Caco-2 (cell line): ENCODE measurements around the gene KRT37. TPM values are rescaled to one million over a fixed set of nuclear protein-coding genes. Genes with fewer than 3 reads are reported as not detected.

Experiments used
- BruUV-seq: library from RNA; stranded (reverse); fragments of 400-500 nt; replicated peaks from 2 replicates; lab custom pipeline; 2021; lab: Mats Ljungman, UMichigan
- CTCF ChIA-PET: fragments of 300-600 bp; sonication (Branson Sonifier 250); formaldehyde crosslinking; loops from one replicate; lab custom pipeline; 2022; ENCODE audit warnings: antibody characterized with exemption; lab: Charles Lee
- POLR2A ChIA-PET: fragments of 300-600 bp; sonication (Branson Sonifier 250); formaldehyde crosslinking; loops from one replicate; lab custom pipeline; 2022; ENCODE audit warnings: antibody characterized with exemption; lab: Charles Lee
- DNase-seq, 2 experiments: peaks; one replicate each; pipeline versions ENCODE4 v3.0.0 to v3.0.0-alpha.2; 2020 to 2022
- H3K27me3 ChIP-seq: replicated peaks from 2 replicates; pipeline ENCODE4 v1.6.0; 2011; ENCODE audit warnings: low read length; ENCODE audit not compliant: control insufficient read depth, insufficient read depth
- H3K36me3 ChIP-seq: 2 replicates; pipeline ENCODE4 v1.5.1; 2011; ENCODE audit warnings: low read length; ENCODE audit not compliant: control insufficient read depth, insufficient read depth
- H3K4me1 ChIP-seq: fragments of 250-450 bp; sonication (Bioruptor Pico); 2 replicates; pipeline ENCODE4 v1.5.1; 2020; ENCODE audit warnings: mild to moderate bottlenecking
- H3K4me3 ChIP-seq: 2 replicates; pipeline ENCODE4 v1.5.1; 2011; ENCODE audit warnings: low read depth, mild to moderate bottlenecking, control low read depth, low read length
- H3K9me3 ChIP-seq: fragments of 250-450 bp; sonication (Bioruptor Pico); 2 replicates; pipeline ENCODE4 v1.5.1; 2020; ENCODE audit warnings: mild to moderate bottlenecking, moderate library complexity
- H3K27ac Mint-ChIP-seq: one replicate; pipeline ENCODE4 v1.8.0; 2022; ENCODE audit warnings: mixed read lengths; ENCODE audit not compliant: unreplicated experiment
- H3K27me3 Mint-ChIP-seq: one replicate; pipeline ENCODE4 v1.8.0; 2022; ENCODE audit warnings: mixed read lengths; ENCODE audit not compliant: insufficient read depth, unreplicated experiment
- H3K36me3 Mint-ChIP-seq: one replicate; pipeline ENCODE4 v1.8.0; 2022; ENCODE audit warnings: mild to moderate bottlenecking, mixed read lengths; ENCODE audit not compliant: insufficient read depth, unreplicated experiment
- H3K4me1 Mint-ChIP-seq: one replicate; pipeline ENCODE4 v1.8.0; 2022; ENCODE audit warnings: low read depth, mixed read lengths; ENCODE audit not compliant: unreplicated experiment
- H3K4me3 Mint-ChIP-seq: one replicate; pipeline ENCODE4 v1.8.0; 2022; ENCODE audit warnings: mild to moderate bottlenecking, moderate library complexity, mixed read lengths; ENCODE audit not compliant: unreplicated experiment
- H3K9me3 Mint-ChIP-seq: one replicate; pipeline ENCODE4 v1.8.0; 2022; ENCODE audit warnings: mixed read lengths; ENCODE audit not compliant: unreplicated experiment
- intact Hi-C: fragments of 100-400 bp; cut with micrococcal nuclease; formaldehyde crosslinking; loops from one replicate; pipeline ENCODE4 v1.10.0; 2022; ENCODE audit not compliant: unreplicated experiment
- total RNA-seq: library from RNA; stranded (reverse); gene quantifications from 2 replicates; pipeline ENCODE4 v1.2.3, GENCODE V29; 2022
- TF ChIP-seq, protein P1 (sequence below), 2 experiments: fragments of 200-600 bp in 1 of 2; IDR thresholded peaks; 1 replicate in 1 of 2; 2 replicates in 1 of 2; pipeline versions ENCODE4 v1.5.1 to v1.8.0; 2011 to 2022; ENCODE audit warnings: antibody characterized with exemption in 1 of 2, control low read depth in 1 of 2, inconsistent platforms in 1 of 2, low read depth in 1 of 2, low read length in 1 of 2, mild to moderate bottlenecking in 1 of 2, moderate library complexity in 1 of 2; ENCODE audit not compliant: insufficient read depth in 1 of 2, severe bottlenecking in 1 of 2, unreplicated experiment in 1 of 2

Gene KRT37
- total RNA-seq, 1 experiment from 2014 or later, result not detected

DNA sequence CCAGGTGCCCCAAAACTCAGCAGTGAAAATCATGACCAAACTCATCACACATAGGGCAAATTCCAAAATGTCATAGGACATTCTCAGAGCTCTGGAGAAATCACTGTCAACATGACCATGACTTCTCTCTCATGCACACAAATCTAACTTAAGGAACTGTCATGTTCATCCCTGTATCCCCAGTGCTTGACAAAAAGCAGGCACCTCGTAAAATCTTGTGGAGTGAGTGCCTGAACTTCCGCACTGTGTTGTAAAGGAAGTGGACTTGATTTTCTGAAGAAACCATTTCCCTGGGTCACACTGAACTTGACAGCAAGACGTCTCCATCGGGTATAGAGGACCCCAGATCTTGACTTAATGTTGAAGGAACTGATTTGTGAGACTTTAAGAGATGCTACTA, 2.8 kb downstream of the KRT37 start:
- no peaks in the 10 kb centered on the region for H3K9me3 Mint-ChIP-seq
- no peaks in the 10 kb centered on the region for H3K27me3 Mint-ChIP-seq
- H3K27ac Mint-ChIP-seq, result no peak overlapping the region
- no TSS peak for BruUV-seq
- no peaks in the 10 kb centered on the region for H3K36me3 Mint-ChIP-seq
- H3K36me3 ChIP-seq, result no peaks in the 10 kb centered on the region
- H3K4me1 ChIP-seq, result peaks cover 24% of the 10 kb centered on the region
- no peaks in the 10 kb centered on the region for H3K27me3 ChIP-seq
- intact Hi-C loops, result no loop called here
- peaks cover 31% of the 10 kb centered on the region for H3K4me1 Mint-ChIP-seq
- ChIA-PET POLR2A (no interaction called here), CTCF (interaction anchor here (1.5 kb wide), 1 partner anchor 127 kb away, joined by 4 read pairs; no protein-coding TSS in a partner anchor)
- H3K9me3 ChIP-seq, result no peaks in the 10 kb centered on the region
- DNase-seq, result no peak
- no peak overlapping the region for H3K4me3 ChIP-seq
- TF ChIP-seq, protein P1, sequence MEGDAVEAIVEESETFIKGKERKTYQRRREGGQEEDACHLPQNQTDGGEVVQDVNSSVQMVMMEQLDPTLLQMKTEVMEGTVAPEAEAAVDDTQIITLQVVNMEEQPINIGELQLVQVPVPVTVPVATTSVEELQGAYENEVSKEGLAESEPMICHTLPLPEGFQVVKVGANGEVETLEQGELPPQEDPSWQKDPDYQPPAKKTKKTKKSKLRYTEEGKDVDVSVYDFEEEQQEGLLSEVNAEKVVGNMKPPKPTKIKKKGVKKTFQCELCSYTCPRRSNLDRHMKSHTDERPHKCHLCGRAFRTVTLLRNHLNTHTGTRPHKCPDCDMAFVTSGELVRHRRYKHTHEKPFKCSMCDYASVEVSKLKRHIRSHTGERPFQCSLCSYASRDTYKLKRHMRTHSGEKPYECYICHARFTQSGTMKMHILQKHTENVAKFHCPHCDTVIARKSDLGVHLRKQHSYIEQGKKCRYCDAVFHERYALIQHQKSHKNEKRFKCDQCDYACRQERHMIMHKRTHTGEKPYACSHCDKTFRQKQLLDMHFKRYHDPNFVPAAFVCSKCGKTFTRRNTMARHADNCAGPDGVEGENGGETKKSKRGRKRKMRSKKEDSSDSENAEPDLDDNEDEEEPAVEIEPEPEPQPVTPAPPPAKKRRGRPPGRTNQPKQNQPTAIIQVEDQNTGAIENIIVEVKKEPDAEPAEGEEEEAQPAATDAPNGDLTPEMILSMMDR (IDR thresholded peaks at IDR 0.05; ENCODE audit: insufficient read depth in 1 of 2, low read depth in 1 of 2, low read length in 1 of 2, severe bottlenecking in 1 of 2, unreplicated experiment in 1 of 2), result no peak
- no peak overlapping the region for H3K4me3 Mint-ChIP-seq

- H3K36me3 ChIP-seq, result no peaks in the 10 kb centered on the region
- Mint-ChIP-seq H3K36me3 (no peaks in the 10 kb centered on the region), H3K9me3 (no peaks in the 10 kb centered on the region), H3K4me3 (no peak overlapping the region), H3K27me3 (no peaks in the 10 kb centered on the region), H3K27ac (no peak overlapping the region), H3K4me1 (peaks cover 36% of the 10 kb centered on the region)
- TF ChIP-seq, protein P1 (IDR thresholded peaks at IDR 0.05; ENCODE audit: insufficient read depth in 1 of 2, low read depth in 1 of 2, low read length in 1 of 2, severe bottlenecking in 1 of 2, unreplicated experiment in 1 of 2), result no peak
- H3K4me3 ChIP-seq, result no peak overlapping the region
- no peaks in the 10 kb centered on the region for H3K27me3 ChIP-seq
- no peaks in the 10 kb centered on the region for H3K9me3 ChIP-seq
- intact Hi-C loops, result no loop called here
- ChIA-PET CTCF (interaction anchor here (1.5 kb wide), 1 partner anchor 128 kb away, joined by 4 read pairs; no protein-coding TSS in a partner anchor), POLR2A (no interaction called here)
- no TSS peak for BruUV-seq
- peaks cover 29% of the 10 kb centered on the region for H3K4me1 ChIP-seq
- no peak for DNase-seq
Measured at GRCh38 chr17:41421116-41421515, 3.3 kb downstream of the KRT37 start.

GRCh38 chr17:41420134-41420533, 4.3 kb downstream of the KRT37 start:
- Histone ChIP-seq H3K4me1 (peaks cover 38% of the 10 kb centered on the region), H3K27me3 (no peaks in the 10 kb centered on the region), H3K9me3 (no peaks in the 10 kb centered on the region), H3K36me3 (no peaks in the 10 kb centered on the region), H3K4me3 (no peak overlapping the region)
- Mint-ChIP-seq H3K9me3 (no peaks in the 10 kb centered on the region), H3K36me3 (no peaks in the 10 kb centered on the region), H3K27ac (no peak overlapping the region), H3K4me1 (peaks cover 46% of the 10 kb centered on the region), H3K27me3 (no peaks in the 10 kb centered on the region), H3K4me3 (no peak overlapping the region)
- POLR2A ChIA-PET, result no interaction called here
- no peak for DNase-seq
- BruUV-seq, result no TSS peak
- TF ChIP-seq, protein P1 (IDR thresholded peaks at IDR 0.05; ENCODE audit: insufficient read depth in 1 of 2, low read depth in 1 of 2, low read length in 1 of 2, severe bottlenecking in 1 of 2, unreplicated experiment in 1 of 2), result no peak
- CTCF ChIA-PET, result interaction anchor here (1.5 kb wide), 1 partner anchor 129 kb away, joined by 4 read pairs; no protein-coding TSS in a partner anchor
- intact Hi-C loops, result no loop called here
